ENCODE results near the gene GALNTL6. TPM values are rescaled to one million over a fixed set of nuclear protein-coding genes. Genes with fewer than 3 reads are reported as not detected.
A peak's percentile ranks its signal among the peaks of the same experiment; 100 is the strongest.

GALNTL6 gene
- total and polyA plus RNA-seq, 4 donors = 0.08 to 0.09 (median 0.09) TPM; not detected in 1

DNA sequence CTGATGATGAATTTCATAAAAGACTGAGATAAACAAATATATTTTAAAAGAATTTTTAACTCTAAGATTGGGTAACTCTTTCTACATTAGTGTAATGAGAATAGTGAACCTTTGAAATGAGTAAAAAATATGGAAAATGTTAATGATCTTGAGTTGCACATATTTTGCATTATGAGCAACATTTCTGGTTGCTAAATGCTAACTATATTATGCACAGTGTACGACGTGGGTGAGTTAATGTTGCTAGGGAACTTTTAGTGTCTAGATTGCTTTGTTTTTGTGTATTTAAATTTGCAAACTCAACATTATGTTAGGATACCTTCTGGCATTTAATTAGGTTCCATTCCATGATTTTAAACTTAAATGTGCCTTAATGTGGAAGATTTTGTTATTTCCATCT, 742.5 kb downstream of the GALNTL6 start:
- 77 to 85% methylated on average over 2 of the region's 2 CpGs for WGBS, 2 donors
- H3K9me3 ChIP-seq (ENCODE audit: control insufficient read depth in 4 of 4, insufficient read depth in 3 of 4, low read length in 3 of 4) = no peaks in the 10 kb centered on the region
- no peak overlapping the region for H3K9ac ChIP-seq (ENCODE audit: insufficient read depth in 1 of 2, low read length in 2 of 2)
- TF ChIP-seq, protein P1, sequence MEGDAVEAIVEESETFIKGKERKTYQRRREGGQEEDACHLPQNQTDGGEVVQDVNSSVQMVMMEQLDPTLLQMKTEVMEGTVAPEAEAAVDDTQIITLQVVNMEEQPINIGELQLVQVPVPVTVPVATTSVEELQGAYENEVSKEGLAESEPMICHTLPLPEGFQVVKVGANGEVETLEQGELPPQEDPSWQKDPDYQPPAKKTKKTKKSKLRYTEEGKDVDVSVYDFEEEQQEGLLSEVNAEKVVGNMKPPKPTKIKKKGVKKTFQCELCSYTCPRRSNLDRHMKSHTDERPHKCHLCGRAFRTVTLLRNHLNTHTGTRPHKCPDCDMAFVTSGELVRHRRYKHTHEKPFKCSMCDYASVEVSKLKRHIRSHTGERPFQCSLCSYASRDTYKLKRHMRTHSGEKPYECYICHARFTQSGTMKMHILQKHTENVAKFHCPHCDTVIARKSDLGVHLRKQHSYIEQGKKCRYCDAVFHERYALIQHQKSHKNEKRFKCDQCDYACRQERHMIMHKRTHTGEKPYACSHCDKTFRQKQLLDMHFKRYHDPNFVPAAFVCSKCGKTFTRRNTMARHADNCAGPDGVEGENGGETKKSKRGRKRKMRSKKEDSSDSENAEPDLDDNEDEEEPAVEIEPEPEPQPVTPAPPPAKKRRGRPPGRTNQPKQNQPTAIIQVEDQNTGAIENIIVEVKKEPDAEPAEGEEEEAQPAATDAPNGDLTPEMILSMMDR (IDR thresholded peaks at IDR 0.05; ENCODE audit: control extremely low read depth, extremely low read depth) = no peak
- no peaks in the 10 kb centered on the region for H3K4me1 ChIP-seq (ENCODE audit: control insufficient read depth in 5 of 5, insufficient read depth in 5 of 5, low read length in 5 of 5)
- ATAC-seq (ENCODE audit: insufficient read depth, low FRiP score) (no peak), DNase-seq (no peak)
- no peak overlapping the region for H3K4me3 ChIP-seq
- no peaks in the 10 kb centered on the region for H3K27me3 ChIP-seq (ENCODE audit: control insufficient read depth in 3 of 3, insufficient read depth in 3 of 3, low read length in 2 of 3)
- H3K27ac ChIP-seq (ENCODE audit: low read depth in 1 of 2, low read length in 1 of 2) = no peak overlapping the region
- H3K36me3 ChIP-seq (ENCODE audit: control insufficient read depth in 4 of 4, insufficient read depth in 4 of 4, low read length in 4 of 4) = no peaks in the 10 kb centered on the region

DNA sequence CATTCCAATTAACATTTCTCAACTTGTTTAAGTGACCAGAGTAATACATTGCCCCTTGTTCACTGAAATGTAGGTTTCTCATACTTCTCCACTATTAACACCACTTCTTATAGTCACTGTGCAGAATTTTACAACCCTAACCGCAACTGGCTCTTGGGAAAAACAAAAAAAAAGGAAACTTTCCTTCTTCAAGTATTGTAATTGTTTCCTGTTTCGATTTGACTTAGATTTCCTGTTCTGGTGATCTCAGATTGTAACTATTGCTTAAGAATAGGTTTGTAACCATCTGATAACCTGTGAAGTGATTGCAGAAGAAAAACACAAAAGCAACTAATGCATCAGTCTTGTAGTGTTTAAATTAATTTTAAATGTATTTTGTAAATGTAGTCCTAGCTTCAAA, 760.7 kb downstream of the GALNTL6 start:
- no peaks in the 10 kb centered on the region for H3K4me1 ChIP-seq (ENCODE audit: control insufficient read depth in 5 of 5, insufficient read depth in 5 of 5, low read length in 5 of 5)
- DNase-seq (peak in 1 of 3 donors; percentile 6), ATAC-seq (ENCODE audit: insufficient read depth, low FRiP score) (no peak)
- no peak overlapping the region for H3K4me3 ChIP-seq
- H3K36me3 ChIP-seq (ENCODE audit: control insufficient read depth in 4 of 4, insufficient read depth in 4 of 4, low read length in 4 of 4) = no peaks in the 10 kb centered on the region
- H3K9me3 ChIP-seq (ENCODE audit: control insufficient read depth in 4 of 4, insufficient read depth in 3 of 4, low read length in 3 of 4) = no peaks in the 10 kb centered on the region
- H3K27ac ChIP-seq (ENCODE audit: low read depth in 1 of 2, low read length in 1 of 2) = no peak overlapping the region
- no peaks in the 10 kb centered on the region for H3K27me3 ChIP-seq (ENCODE audit: control insufficient read depth in 3 of 3, insufficient read depth in 3 of 3, low read length in 2 of 3)
- WGBS, 2 donors = 8 to 17% methylated on average over 2 of the region's 2 CpGs
- no peak overlapping the region for H3K9ac ChIP-seq (ENCODE audit: insufficient read depth in 1 of 2, low read length in 2 of 2)
- TF ChIP-seq, protein P1 (IDR thresholded peaks at IDR 0.05; ENCODE audit: control extremely low read depth, extremely low read depth) = no peak

DNA sequence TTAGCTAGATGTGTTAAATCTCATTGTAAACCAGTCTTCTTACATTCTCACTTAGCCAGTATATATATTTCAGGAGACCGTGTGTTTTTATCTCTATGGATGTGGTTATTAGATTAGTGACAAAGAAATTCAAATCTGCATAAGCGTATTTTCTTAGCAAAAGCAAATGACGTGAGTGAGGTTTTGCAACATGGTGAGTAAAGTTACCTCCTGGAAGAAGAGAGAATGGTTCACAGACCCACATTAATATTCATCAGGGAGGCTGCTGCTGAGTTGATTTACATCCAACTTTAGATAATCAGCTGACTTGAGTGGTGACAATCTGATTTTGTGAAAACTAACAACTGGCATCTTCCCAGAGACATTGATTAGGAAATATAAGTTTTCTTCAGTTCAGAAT, 765.5 kb downstream of the GALNTL6 start:
- Histone ChIP-seq H3K27me3 (ENCODE audit: control insufficient read depth in 3 of 3, insufficient read depth in 3 of 3, low read length in 2 of 3) (no peaks in the 10 kb centered on the region), H3K4me1 (ENCODE audit: control insufficient read depth in 5 of 5, insufficient read depth in 5 of 5, low read length in 5 of 5) (no peaks in the 10 kb centered on the region), H3K36me3 (ENCODE audit: control insufficient read depth in 4 of 4, insufficient read depth in 4 of 4, low read length in 4 of 4) (no peaks in the 10 kb centered on the region), H3K27ac (ENCODE audit: low read depth in 1 of 2, low read length in 1 of 2) (no peak overlapping the region), H3K4me3 (no peak overlapping the region), H3K9ac (ENCODE audit: insufficient read depth in 1 of 2, low read length in 2 of 2) (no peak overlapping the region), H3K9me3 (ENCODE audit: control insufficient read depth in 4 of 4, insufficient read depth in 3 of 4, low read length in 3 of 4) (no peaks in the 10 kb centered on the region)
- 56 to 72% methylated on average over 3 of the region's 3 CpGs for WGBS, 2 donors
- no peak for ATAC-seq (ENCODE audit: insufficient read depth, low FRiP score)
- DNase-seq = no peak
- TF ChIP-seq, protein P1 (IDR thresholded peaks at IDR 0.05; ENCODE audit: control extremely low read depth, extremely low read depth) = no peak

DNA sequence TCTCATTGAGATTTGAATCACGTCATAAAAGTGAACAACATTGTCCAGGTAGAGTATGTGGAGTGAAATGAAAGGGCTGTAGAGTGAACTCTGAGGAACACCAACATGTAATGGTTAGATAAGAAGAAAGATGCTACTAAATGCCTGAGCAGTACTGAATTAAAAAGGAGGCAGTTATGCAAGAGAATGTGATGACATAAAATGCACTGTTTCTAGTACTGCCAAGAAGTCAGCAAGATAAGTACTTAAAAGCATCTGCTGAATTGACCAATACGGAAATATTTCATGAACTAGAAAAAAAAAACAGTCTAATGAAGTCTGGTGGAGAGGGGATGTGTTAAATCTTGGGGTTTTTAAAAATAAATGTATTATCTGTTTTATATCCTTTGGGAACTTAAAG, 771.6 kb downstream of the GALNTL6 start:
- ATAC-seq (ENCODE audit: insufficient read depth, low FRiP score) (no peak), DNase-seq (no peak)
- Histone ChIP-seq H3K27me3 (ENCODE audit: control insufficient read depth in 3 of 3, insufficient read depth in 3 of 3, low read length in 2 of 3) (no peaks in the 10 kb centered on the region), H3K9ac (ENCODE audit: insufficient read depth in 1 of 2, low read length in 2 of 2) (no peak overlapping the region), H3K4me3 (no peak overlapping the region), H3K27ac (ENCODE audit: low read depth in 1 of 2, low read length in 1 of 2) (no peak overlapping the region), H3K36me3 (ENCODE audit: control insufficient read depth in 4 of 4, insufficient read depth in 4 of 4, low read length in 4 of 4) (no peaks in the 10 kb centered on the region), H3K9me3 (ENCODE audit: control insufficient read depth in 4 of 4, insufficient read depth in 3 of 4, low read length in 3 of 4) (no peaks in the 10 kb centered on the region), H3K4me1 (ENCODE audit: control insufficient read depth in 5 of 5, insufficient read depth in 5 of 5, low read length in 5 of 5) (no peaks in the 10 kb centered on the region)
- TF ChIP-seq, protein P1 (IDR thresholded peaks at IDR 0.05; ENCODE audit: control extremely low read depth, extremely low read depth) = no peak
- 67 to 79% methylated on average over 2 of the region's 2 CpGs for WGBS, 2 donors
